HG03175 (cell line): ENCODE measurements around the gene JADE2.
A peak's percentile ranks its signal among the peaks of the same experiment; 100 is the strongest.
"Not testable (repeated sequence)": the region's sequence is repeated elsewhere in the genome, so short reads cannot be mapped to it uniquely, and the experiment has no call there.

Experiments used
- ATAC-seq: cut with Tn5 transposase; IDR thresholded peaks from one replicate; pipeline ENCODE4 v1.9.1; 2021; ENCODE audit warnings: mild to moderate bottlenecking, moderate library complexity; ENCODE audit not compliant: unreplicated experiment

Gene JADE2

GRCh38 chr5:134524826-134525682 is at the start of gene JADE2:
JADE2 (plus strand) TSS chr5:134525670; CDS start chr5:134535858, 10,188 bp downstream.
- peak; percentile 38 for ATAC-seq

DNA sequence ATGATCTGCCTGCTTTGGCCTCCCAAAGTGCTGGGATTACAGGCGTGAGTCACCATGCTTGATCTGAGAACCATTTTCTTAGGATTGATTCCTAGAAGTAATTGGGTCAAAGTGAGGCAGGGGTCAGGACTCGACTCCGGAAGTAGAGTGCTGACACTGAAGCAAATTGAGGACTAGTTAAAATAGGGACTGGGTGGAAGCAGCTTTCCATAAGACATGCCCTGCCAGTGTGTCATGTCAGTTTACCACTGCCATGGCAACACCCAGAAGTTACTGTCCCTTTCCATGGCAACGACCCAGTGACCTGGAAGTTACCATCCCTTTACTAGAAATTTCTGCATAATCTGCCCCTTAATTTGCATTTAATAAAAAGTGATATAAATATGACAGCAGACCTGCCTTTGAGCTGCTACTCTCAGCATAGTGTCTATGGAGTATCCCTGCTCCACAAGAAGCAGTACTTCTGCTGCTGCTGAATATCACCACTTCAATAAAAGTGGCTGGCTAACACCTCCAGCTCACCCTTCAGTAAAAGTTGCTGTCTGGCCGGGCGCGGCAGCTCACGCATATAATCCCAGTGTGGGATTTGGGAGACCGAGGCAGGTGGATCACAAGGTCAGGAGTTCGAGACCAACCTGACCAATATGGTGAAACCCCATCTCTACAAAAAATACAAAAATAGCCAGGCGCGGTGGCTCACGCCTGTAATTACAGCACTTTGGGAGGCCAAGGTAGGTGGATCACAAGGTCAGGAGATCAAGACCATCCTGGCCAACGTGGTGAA is 47.8 kb upstream of the JADE2 start:
- ATAC-seq = no peak

- no peak for ATAC-seq
Measured at GRCh38 chr5:134479839-134480238, 45.6 kb upstream of the JADE2 start.

DNA sequence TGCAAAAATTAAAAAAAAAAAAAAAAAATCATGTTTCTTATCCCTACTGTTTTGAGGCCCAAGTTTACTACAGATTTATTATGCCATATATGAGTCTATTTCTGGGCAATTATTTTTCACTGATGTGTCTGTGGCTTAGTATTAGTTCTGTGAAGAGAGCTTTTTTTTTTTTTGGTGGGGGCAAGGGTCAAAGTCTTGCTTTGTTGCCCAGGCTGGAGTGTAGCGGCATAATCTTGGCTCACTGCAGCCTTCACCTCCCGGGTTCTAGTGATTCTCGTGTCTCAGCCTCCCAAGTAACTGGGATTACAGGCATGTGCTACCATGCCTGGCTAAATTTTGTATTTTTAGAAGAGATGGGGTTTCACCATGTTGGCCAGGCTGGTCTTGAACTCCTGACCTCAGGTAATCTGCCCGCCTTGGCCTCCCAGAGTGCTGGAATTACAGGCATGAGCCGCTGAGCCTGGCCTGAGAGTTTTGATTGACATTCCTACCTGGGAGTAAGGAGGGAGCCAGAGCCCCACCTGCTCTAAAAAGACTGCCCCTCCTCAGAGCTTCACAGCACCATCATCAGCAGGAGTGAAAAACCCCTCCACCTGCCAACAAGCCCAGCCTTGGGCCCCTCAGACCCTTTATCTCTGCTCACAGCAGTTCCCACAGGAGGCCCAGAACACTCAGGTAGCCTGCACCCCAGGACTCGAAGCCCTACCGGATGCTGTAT is 36.1 kb upstream of the JADE2 start:
- no peak for ATAC-seq

DNA sequence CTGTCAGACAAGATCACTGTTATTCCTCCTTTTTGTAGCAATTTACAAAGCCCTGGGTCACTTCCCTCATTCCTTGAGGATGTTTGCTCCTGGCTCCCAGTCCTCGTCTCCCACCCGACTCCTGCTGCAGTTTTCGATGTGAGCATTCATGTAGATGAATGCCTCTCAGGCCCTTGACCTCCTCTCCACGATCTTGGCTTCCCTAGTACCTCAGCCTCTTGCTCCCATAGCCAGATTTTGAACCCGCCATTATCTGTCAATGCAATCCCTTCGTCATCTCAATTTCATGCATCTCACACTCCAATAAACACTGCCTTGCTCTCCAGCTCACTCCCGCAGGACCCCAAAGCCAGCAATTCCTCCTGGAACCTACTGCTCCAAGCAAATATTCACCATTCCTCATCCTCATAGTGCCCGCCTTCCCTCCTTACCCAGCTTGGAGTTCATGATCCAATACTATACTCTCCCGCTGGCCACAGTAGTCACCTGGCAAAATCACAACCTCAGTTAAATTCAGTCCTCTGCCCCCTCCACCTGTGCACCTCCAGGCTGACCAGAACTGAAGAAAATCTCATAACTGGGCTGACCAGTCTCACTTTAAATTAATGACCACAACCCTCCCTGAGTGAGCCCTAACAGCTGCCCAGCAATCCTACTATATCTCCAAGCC is 35.1 kb upstream of the JADE2 start:
- ATAC-seq = no peak

GRCh38 chr5:134490925-134491271 is 34.6 kb upstream of the JADE2 start:
- ATAC-seq = no peak

- no peak for ATAC-seq
Measured at GRCh38 chr5:134491841-134492442, 33.5 kb upstream of the JADE2 start.

DNA sequence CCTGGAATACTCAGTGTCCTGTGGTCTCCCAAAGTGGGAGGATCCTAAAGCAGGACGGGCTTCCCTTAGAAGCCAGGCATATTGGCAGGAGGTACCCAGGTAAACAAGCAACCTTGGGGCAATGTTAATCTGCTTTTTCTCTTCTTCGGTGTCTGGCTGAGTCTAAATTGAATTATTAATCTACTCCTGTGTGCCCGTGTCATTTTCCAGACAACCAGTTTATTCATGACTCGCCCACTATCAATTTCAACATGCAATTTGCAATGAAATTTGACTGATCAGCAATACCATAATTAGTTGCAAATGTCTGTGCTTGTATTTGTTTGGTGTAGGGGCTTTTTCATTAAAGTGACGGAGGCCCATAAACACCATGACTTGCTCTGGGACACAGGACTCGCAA is 32.9 kb upstream of the JADE2 start:
- ATAC-seq = no peak

DNA sequence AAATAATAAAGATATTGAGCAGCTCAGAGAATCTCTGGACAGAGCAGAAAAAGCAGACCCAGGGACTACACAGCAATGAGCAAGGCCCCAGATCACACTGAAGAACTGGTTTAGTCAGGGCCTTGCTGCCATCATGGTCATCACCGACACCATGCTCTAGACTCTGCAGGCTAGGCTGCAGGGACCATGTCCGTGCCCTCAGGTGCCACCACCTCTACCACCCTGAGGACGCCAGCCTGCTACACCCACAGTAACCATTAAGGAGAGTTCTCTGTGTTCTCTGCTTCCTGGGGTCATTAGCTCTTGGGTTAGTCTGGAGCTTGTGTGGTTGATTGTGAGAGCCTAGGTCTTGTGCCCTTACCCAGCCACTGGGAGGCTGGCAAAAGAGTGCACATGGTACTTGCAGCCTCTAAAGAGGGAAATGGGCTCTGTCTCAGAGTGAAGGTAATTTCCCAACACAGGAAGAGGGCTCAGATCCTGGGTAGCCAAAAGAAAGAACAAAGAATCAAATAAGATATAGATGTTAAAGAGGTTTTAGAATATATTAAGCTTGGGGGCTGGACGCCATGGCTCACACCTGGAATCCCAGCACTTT is 31.9 kb upstream of the JADE2 start:
- no peak for ATAC-seq

DNA sequence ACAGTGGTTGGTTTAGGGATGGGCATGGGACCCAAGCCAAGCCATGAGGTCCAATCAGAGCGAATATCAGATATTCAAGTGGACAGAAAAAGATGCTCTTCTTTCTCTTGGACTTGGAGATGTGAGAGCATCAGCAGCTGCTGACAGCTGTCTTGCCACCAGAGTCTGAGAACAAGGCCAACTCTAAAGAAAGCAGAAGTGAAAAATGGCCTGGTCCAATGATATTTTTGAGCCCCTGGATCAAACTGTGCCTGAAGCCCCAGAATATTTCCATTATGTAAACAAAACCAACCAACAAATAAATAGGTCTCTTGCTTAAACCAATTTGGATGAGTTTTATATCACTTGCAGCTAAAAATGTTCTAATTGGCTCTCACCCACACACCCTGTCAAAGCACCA is 30.7 kb upstream of the JADE2 start:
- ATAC-seq = no peak

GRCh38 chr5:134499905-134500304 is 25.6 kb upstream of the JADE2 start:
- not testable (repeated sequence) for ATAC-seq

DNA sequence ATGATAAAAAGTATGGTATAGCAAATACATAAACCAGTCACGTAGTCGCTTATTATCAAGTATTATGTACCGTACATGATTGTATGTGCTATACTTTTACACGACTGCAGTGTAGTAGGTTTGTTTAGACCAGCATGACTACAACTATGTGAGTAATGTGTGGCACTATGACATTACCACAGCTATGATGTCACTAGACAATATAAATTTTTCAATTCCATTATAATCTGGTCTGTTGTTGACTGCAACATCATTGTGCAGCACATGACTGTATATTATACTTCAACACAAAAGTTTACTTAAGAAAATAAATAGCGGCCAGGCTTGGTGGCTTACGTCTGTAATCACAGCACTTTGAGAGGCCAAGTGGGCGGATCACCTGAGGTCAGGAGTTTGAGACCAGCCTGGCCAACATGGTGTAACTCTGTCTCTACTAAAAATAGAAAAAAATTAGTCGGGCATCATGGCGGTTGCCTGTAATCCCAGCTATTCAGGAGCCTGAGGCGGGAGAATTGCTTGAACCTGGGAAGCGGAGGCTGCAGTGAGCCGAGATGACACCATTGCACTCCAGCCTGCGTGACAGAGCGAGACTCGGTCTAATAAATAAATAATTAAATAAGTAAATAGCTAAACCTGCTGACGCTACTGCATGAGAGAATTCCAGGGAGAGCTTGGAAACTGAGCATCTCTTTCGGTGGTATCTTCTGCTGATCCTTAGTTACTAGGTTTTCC is 24.6 kb upstream of the JADE2 start:
- no peak for ATAC-seq

- ATAC-seq = no peak
Measured at GRCh38 chr5:134502259-134502658, 23.2 kb upstream of the JADE2 start.

DNA sequence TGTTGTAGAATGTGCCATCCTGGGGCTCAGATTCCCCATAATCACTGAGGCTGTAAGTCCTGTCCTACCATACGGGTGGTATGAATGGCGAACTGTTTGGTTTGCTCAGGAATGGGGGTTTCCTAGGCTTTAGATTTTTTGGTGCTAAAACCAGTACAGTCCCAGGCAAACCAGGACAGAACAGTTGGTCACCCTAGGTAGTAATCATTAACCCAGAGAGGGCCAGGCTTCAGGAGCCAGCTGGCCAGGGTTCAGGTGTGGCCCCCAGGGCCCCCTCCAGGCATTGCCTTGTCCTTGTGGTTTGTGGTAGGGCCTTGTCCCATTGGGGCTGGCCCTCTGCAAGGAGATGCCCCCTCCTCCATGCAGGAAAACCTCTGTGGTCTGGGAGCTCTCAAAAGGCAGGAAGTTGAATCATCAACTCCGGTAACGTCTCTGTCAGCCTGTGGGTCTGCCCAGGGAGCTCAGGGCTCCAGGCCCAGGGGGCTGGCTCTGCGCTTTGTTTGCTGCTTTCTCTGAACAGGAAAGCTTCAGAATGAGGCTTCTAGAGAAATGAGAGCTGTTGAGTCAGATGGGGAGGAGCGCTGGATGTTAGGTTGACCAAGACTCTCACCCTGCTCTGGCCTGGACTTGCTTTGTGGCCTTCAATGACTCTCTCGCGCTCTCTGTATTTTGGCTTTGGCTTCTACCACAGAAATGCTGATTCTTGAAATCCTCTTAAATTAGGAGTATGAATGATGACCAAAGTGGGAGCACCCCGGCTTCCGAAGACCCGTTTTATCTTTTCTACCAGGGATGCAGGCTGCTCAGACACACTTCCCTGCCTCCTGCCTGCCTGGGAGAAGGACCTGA is 22.2 kb upstream of the JADE2 start:
- peak; percentile 70 for ATAC-seq

DNA sequence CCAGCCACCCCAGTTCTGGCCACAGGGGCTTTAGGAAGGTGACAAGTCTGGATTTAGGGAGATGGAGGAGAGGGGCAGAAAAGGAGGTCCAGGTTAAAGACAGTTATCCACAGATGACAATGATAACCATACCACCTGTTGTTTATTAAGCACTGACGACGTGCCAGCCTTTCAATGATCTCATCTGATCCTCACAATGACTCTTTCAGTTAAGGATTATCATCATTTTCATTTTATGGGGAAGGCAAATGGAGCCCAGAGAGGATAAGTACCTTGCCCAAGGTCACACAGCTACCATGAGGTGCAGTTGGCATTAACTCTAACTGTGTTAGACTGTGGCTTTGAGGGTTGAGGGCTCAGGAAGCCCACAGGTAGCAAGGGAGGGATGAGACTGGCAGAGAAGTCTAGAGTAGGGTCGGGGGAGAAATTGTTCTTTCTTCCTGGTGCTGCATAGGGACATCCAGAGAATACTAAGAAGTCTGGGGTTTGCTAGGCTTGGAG is 21.5 kb upstream of the JADE2 start:
- no peak for ATAC-seq

GRCh38 chr5:134504629-134505300 is 20.7 kb upstream of the JADE2 start:
- ATAC-seq = no peak

DNA sequence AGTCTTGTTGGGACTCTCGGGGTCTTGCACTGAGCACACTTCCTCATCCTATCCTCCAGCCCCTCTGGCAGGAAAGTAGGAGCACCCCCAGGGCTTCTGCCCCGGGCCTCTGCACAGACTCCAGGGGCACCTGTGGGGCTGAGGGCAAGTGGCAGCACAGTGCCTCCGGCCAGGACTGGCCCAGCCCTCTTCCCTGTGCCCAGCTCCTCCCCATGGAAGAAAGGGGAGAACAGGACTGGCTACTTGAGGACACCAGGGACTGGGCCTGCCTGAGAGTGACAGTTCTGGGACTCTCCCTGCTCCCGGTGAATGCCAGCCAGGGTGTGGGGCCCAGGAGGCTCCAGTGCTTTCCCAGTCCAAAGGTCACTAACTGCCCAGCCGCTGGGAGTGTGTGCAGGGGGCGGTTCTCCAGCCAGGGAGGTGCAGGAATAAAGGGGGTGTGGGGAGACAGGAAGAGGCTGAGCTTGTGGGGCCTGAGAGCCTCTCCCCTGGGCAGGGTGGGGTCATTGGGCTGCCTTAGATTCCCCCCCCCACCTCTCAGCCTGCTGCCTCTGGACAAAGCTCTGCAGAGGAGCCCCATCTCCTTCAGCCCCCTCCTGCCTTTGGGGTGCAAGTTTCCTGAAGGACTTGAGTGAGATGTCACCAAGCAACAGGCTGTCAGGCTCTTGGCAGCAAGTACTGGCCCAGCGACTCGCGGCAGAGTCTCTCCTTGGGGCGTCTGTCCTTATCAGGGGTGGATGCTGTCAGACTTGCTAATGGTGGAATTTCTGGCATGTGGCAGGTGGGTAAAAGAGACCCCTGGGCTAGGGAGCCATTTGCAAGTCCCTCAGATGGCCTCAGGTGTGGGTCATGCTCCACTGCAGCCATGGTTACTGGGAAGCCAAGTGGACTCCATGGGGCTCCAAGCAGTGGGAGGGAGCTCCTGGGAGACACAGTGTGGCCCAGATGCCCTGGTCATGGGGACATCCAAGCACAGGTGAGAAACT is 19.1 kb upstream of the JADE2 start:
- no peak for ATAC-seq
